Activated CD8-positive, alpha-beta memory T cell treated with anti-CD3 and anti-CD28 coated beads for 48 hours (primary cell): ENCODE data around the gene RPL18.

ENCODE experiments used
- DNase-seq, 3 experiments: peaks; one replicate each; pipeline ENCODE4 v3.0.0-alpha.2; 2020; ENCODE audit warnings: low read depth in 2 of 3, low spot score in 2 of 3

Gene RPL18

GRCh38 chr19:48614436-48615230, 4.3 kb downstream of the RPL18 start, which contains the start of gene FAM83E:
Gene FAM83E (minus strand): TSS chr19:48615076. CDS start chr19:48613372, 1,704 bp downstream.
- DNase-seq, result no peak

GRCh38 chr19:48613852-48614435, 5.0 kb downstream of the RPL18 start:
- no peak for DNase-seq

- no peak for DNase-seq
Observed at GRCh38 chr19:48613024-48613851, 5.7 kb downstream of the RPL18 start.

GRCh38 chr19:48611872-48612271, 7.1 kb downstream of the RPL18 start:
- DNase-seq, result no peak

GRCh38 chr19:48609571-48610108, 9.3 kb downstream of the RPL18 start:
- no peak for DNase-seq

- DNase-seq, result no peak
Observed at GRCh38 chr19:48608798-48609263, 10.1 kb downstream of the RPL18 start.

- no peak for DNase-seq
Observed at GRCh38 chr19:48607359-48607755, 11.6 kb downstream of the RPL18 start.

GRCh38 chr19:48606463-48607358, 12.3 kb downstream of the RPL18 start, which contains the start of gene SPACA4:
Gene SPACA4 (plus strand): TSS chr19:48606742. CDS start chr19:48606979, 237 bp downstream.
- no peak for DNase-seq

GRCh38 chr19:48603850-48604249, 15.1 kb downstream of the RPL18 start:
- DNase-seq, result no peak

GRCh38 chr19:48603449-48603848, 15.5 kb downstream of the RPL18 start:
- DNase-seq, result no peak

GRCh38 chr19:48603001-48603400, 16.0 kb downstream of the RPL18 start:
- no peak for DNase-seq

- DNase-seq, result no peak
Observed at GRCh38 chr19:48600679-48601417, 18.1 kb downstream of the RPL18 start.

GRCh38 chr19:48598996-48599700, 19.8 kb downstream of the RPL18 start:
- DNase-seq, result no peak

- DNase-seq, result no peak
Observed at GRCh38 chr19:48596679-48597465, 22.1 kb downstream of the RPL18 start.

GRCh38 chr19:48596237-48596636, 22.7 kb downstream of the RPL18 start:
- DNase-seq, result no peak

- no peak for DNase-seq
Observed at GRCh38 chr19:48595833-48596232, 23.1 kb downstream of the RPL18 start.

GRCh38 chr19:48595171-48595570, 23.8 kb downstream of the RPL18 start:
- DNase-seq, result no peak

GRCh38 chr19:48591021-48591420, 28.0 kb downstream of the RPL18 start:
- no peak for DNase-seq
